IMR-90 (cell line): ENCODE results near the gene CD300LD. TPM values are rescaled to one million over a fixed set of nuclear protein-coding genes. Genes with fewer than 3 reads are reported as not detected.

Experiments used
- ATAC-seq: fragments of 200-7000 bp; cut with Tn5 transposase; 2 replicates; pipeline ENCODE4 v1.9.1; 2020; ENCODE audit warnings: low read depth, mild to moderate bottlenecking, moderate library complexity
- BruUV-seq: library from RNA; stranded (reverse); fragments of 400-500 nt; replicated peaks from 2 replicates; lab custom pipeline; 2021; lab: Mats Ljungman, UMichigan
- CTCF ChIA-PET: fragments of 300-600 bp; formaldehyde crosslinking; extraction: SDS; loops from one replicate; lab custom pipeline; 2021; ENCODE audit warnings: antibody characterized with exemption; lab: Yijun Ruan, JAX
- POLR2A ChIA-PET: fragments of 300-600 bp; sonication (Branson Sonifier 250); formaldehyde crosslinking; loops from one replicate; lab custom pipeline; 2022; ENCODE audit warnings: antibody characterized with exemption; ENCODE audit not compliant: unreplicated experiment; lab: Charles Lee
- DNase-seq: peaks from one replicate; pipeline ENCODE4 v3.0.0; 2013
- H2AFZ ChIP-seq: replicated peaks from 2 replicates; pipeline ENCODE3; 2013; ENCODE audit warnings: low read length, mild to moderate bottlenecking; ENCODE audit not compliant: poor library complexity
- H2AK5ac ChIP-seq: 2 replicates; pipeline ENCODE4 v1.6.1; 2013; ENCODE audit warnings: low read depth, low read length, inconsistent platforms
- H2AK9ac ChIP-seq: replicated peaks from 2 replicates; pipeline ENCODE3; 2013; ENCODE audit warnings: mild to moderate bottlenecking, low read depth, low read length, moderate library complexity; ENCODE audit not compliant: poor library complexity
- H2BK120ac ChIP-seq: 2 replicates; pipeline ENCODE4 v1.6.1; 2013; ENCODE audit warnings: low read depth, low read length, inconsistent platforms
- H2BK15ac ChIP-seq: 3 replicates; pipeline ENCODE4 v1.6.1; 2013; ENCODE audit warnings: low read depth, low read length, inconsistent platforms
- H2BK20ac ChIP-seq: 2 replicates; pipeline ENCODE4 v1.6.1; 2013; ENCODE audit warnings: low read depth, mild to moderate bottlenecking, inconsistent platforms, low read length, moderate library complexity
- H2BK5ac ChIP-seq: 2 replicates; pipeline ENCODE4 v1.6.1; 2013; ENCODE audit warnings: mild to moderate bottlenecking, low read depth, low read length, inconsistent platforms; ENCODE audit not compliant: poor library complexity, severe bottlenecking
- H3K14ac ChIP-seq: replicated peaks from 2 replicates; pipeline ENCODE4 v1.6.1; 2013; ENCODE audit warnings: low read depth, low read length, inconsistent platforms
- H3K18ac ChIP-seq: 2 replicates; pipeline ENCODE4 v1.6.1; 2013; ENCODE audit warnings: low read depth, low read length, control low read depth
- H3K23ac ChIP-seq: 2 replicates; pipeline ENCODE4 v1.6.1; 2013; ENCODE audit warnings: low read depth, low read length, inconsistent platforms
- H3K27ac ChIP-seq: 2 replicates; pipeline ENCODE4 v1.5.1; 2013; ENCODE audit warnings: mild to moderate bottlenecking, control low read depth, low read length; ENCODE audit not compliant: insufficient read depth
- H3K27me3 ChIP-seq: 2 replicates; pipeline ENCODE4 v1.6.1; 2013; ENCODE audit warnings: low read length; ENCODE audit not compliant: control insufficient read depth, insufficient read depth
- H3K36me3 ChIP-seq: 2 replicates; pipeline ENCODE4 v1.6.1; 2013; ENCODE audit warnings: low read length, mixed read lengths; ENCODE audit not compliant: control insufficient read depth, insufficient read depth
- H3K4ac ChIP-seq: 2 replicates; pipeline ENCODE4 v1.6.1; 2013; ENCODE audit warnings: low read depth, low read length, inconsistent platforms
- H3K4me1 ChIP-seq: 2 replicates; pipeline ENCODE4 v1.6.1; 2013; ENCODE audit warnings: low read length, mixed read lengths; ENCODE audit not compliant: control insufficient read depth, insufficient read depth
- H3K4me2 ChIP-seq: 2 replicates; pipeline ENCODE4 v1.6.1; 2013; ENCODE audit warnings: low read depth, mild to moderate bottlenecking, control low read depth, low read length, moderate library complexity
- H3K4me3 ChIP-seq: 2 replicates; pipeline ENCODE4 v1.5.1; 2013; ENCODE audit warnings: low read depth, mild to moderate bottlenecking, control low read depth, low read length, moderate library complexity; ENCODE audit not compliant: insufficient read depth
- H3K56ac ChIP-seq: 2 replicates; pipeline ENCODE4 v1.6.1; 2013; ENCODE audit warnings: low read length, inconsistent platforms; ENCODE audit not compliant: insufficient read depth; ENCODE audit errors: extremely low read depth
- H3K79me1 ChIP-seq, 2 experiments: 2 replicates each; pipeline ENCODE4 v1.6.1; 2013; ENCODE audit warnings: low read length in 2 of 2, inconsistent platforms in 1 of 2, low read depth in 1 of 2
- H3K9ac ChIP-seq: 2 replicates; pipeline ENCODE4 v1.6.1; 2013; ENCODE audit warnings: low read depth, low read length, control low read depth
- H3K9me1 ChIP-seq: 2 replicates; pipeline ENCODE4 v1.6.1; 2013; ENCODE audit warnings: low read length, inconsistent platforms; ENCODE audit not compliant: insufficient read depth
- H3K9me3 ChIP-seq: 2 replicates; pipeline ENCODE4 v1.6.1; 2013; ENCODE audit warnings: low read length; ENCODE audit not compliant: control insufficient read depth, insufficient read depth
- H4K20me1 ChIP-seq: 2 replicates; pipeline ENCODE4 v1.6.1; 2013; ENCODE audit warnings: low read length, inconsistent platforms; ENCODE audit not compliant: insufficient read depth
- H4K5ac ChIP-seq: 2 replicates; pipeline ENCODE4 v1.6.1; 2013; ENCODE audit warnings: mild to moderate bottlenecking, low read depth, low read length, control low read depth
- H4K8ac ChIP-seq, 2 experiments: 2 replicates each; pipeline ENCODE4 v1.6.1; 2013; ENCODE audit warnings: low read depth in 2 of 2, low read length in 2 of 2, control low read depth in 1 of 2, inconsistent platforms in 1 of 2
- H4K91ac ChIP-seq: 2 replicates; pipeline ENCODE4 v1.6.1; 2013; ENCODE audit warnings: low read depth, low read length, inconsistent platforms; ENCODE audit not compliant: insufficient read depth
- BHLHE40 ChIP-seq: fragments of 150-350 bp; IDR thresholded peaks from 2 replicates; pipeline ENCODE4 v1.6.1; 2016; ENCODE audit warnings: mild to moderate bottlenecking, low read depth, low read length
- CEBPB ChIP-seq: IDR thresholded peaks from 2 replicates; pipeline ENCODE4 v1.6.1; 2012; ENCODE audit warnings: low read depth, low read length, improper control_type of control experiment
- CHD1 ChIP-seq: IDR thresholded peaks from 2 replicates; pipeline ENCODE4 v1.6.1; 2012; ENCODE audit warnings: low read depth, low read length, improper control_type of control experiment
- CTCF ChIP-seq: conservative IDR thresholded peaks from 2 replicates; pipeline ENCODE4 v1.5.1; 2012; ENCODE audit warnings: mild to moderate bottlenecking, low read depth, low read length, improper control_type of control experiment
- ELK1 ChIP-seq: fragments of 150-350 bp; IDR thresholded peaks from 2 replicates; pipeline ENCODE4 v1.6.1; 2016; ENCODE audit warnings: low read depth, mild to moderate bottlenecking, low read length, moderate library complexity, borderline replicate concordance
- FOS ChIP-seq: fragments of 150-350 bp; IDR thresholded peaks from 2 replicates; pipeline ENCODE4 v1.6.1; 2016; ENCODE audit warnings: low read depth, low read length
- NFE2L2 ChIP-seq: fragments of 150-350 bp; IDR thresholded peaks from 2 replicates; pipeline ENCODE4 v1.6.1; 2016; ENCODE audit warnings: low read depth, mild to moderate bottlenecking, low read length
- POLR2A ChIP-seq: IDR thresholded peaks from 2 replicates; pipeline ENCODE4 v1.6.1; 2012; ENCODE audit warnings: mild to moderate bottlenecking, low read depth, low read length
- RAD21 ChIP-seq: IDR thresholded peaks from 2 replicates; pipeline ENCODE4 v1.6.1; 2012; ENCODE audit warnings: low read length, improper control_type of control experiment
- RCOR1 ChIP-seq: IDR thresholded peaks from 2 replicates; pipeline ENCODE4 v1.6.1; 2012; ENCODE audit warnings: mild to moderate bottlenecking, low read length, improper control_type of control experiment; ENCODE audit not compliant: insufficient replicate concordance
- RFX5 ChIP-seq: IDR thresholded peaks from 2 replicates; pipeline ENCODE4 v1.8.0; 2012; ENCODE audit warnings: low read depth, mild to moderate bottlenecking, low read length, moderate library complexity
- SMC3 ChIP-seq: fragments of 150-350 bp; IDR thresholded peaks from 2 replicates; pipeline ENCODE4 v1.6.1; 2016; ENCODE audit warnings: low read depth, mild to moderate bottlenecking, antibody characterized with exemption, low read length, moderate library complexity
- WGBS, 2 experiments: methylation state at CpG; one replicate each; pipeline versions ENCODE4 v1.1.5 to v1.1.7; 2013; ENCODE audit warnings: missing lambda C conversion rate in 2 of 2; ENCODE audit not compliant: insufficient read length in 1 of 2; ENCODE audit errors: extremely low coverage in 2 of 2; 5-methylcytosine and 5-hydroxymethylcytosine counted together
- dilution Hi-C: fragments of 300-500 bp; cut with HindIII; formaldehyde crosslinking; loops from one replicate; pipeline ENCODE4 v1.14.3; 2018; ENCODE audit warnings: low sequenced_read_pairs; ENCODE audit not compliant: unreplicated experiment
- in situ Hi-C: fragments of 300-500 bp; cut with MboI; formaldehyde crosslinking; loops from 3 replicates; pipeline ENCODE4 v1.14.3; 2019; ENCODE audit warnings: low sequenced_read_pairs, inconsistent platforms, mixed read lengths
- intact Hi-C: fragments of 100-400 bp; cut with micrococcal nuclease; formaldehyde crosslinking; loops from 2 replicates; pipeline ENCODE4 v1.10.0; 2022
- polyA plus RNA-seq, 3 experiments: library from polyadenylated mRNA; depleted of rRNA; stranded (reverse); fragments of >200 nt; gene quantifications; 2 replicates each; pipeline ENCODE4 v1.2.3, GENCODE V29; 2012; ENCODE audit warnings: low replicate concordance in 1 of 3
- total RNA-seq: library from RNA; depleted of rRNA; stranded (reverse); fragments of >200 nt; gene quantifications from 2 replicates; pipeline ENCODE4 v1.2.3, GENCODE V29; 2012

CD300LD gene
- total and polyA plus RNA-seq, 2 of the 4 experiments (the other 2 are of a cell fraction) = not detected

DNA sequence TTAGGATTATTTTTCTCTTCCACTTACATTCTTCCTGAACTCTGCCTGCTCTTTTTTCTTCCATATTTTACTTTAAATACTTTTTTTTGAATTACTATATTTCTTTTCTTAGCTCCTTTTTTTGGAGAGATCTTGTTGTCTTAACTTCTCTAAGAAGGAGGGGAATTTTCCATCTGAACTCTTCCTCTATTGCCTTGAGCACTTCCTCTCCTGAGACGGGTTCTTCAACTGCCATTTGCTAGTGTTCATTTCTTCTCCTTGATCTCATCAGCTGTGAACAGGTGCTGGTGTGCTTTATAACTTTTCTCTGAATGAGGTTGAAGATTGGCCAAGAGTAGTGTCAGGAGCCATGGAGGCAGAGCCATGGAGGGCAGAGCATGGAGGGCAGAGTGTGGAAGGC, 15.1 kb upstream of the CD300LD start:
- WGBS, 2 experiments = no CpG with 5 or more reads among the region's 1 CpG
- no peak overlapping the region for H3K4ac ChIP-seq
- no peak overlapping the region for H3K18ac ChIP-seq
- no peak overlapping the region for H2AK5ac ChIP-seq
- H3K36me3 ChIP-seq = no peaks in the 10 kb centered on the region
- POLR2A ChIA-PET = no interaction called here
- no peak overlapping the region for H2BK5ac ChIP-seq
- peaks cover 9% of the 10 kb centered on the region for H3K9me3 ChIP-seq
- H4K91ac ChIP-seq = no peak overlapping the region
- BruUV-seq = no TSS peak
- H2BK20ac ChIP-seq = no peak overlapping the region
- H3K4me1 ChIP-seq = no peaks in the 10 kb centered on the region
- no peak overlapping the region for H3K23ac ChIP-seq
- H2AK9ac ChIP-seq = no peak overlapping the region
- H3K79me1 ChIP-seq = no peaks in the 10 kb centered on the region
- no peak overlapping the region for H3K14ac ChIP-seq
- H2BK15ac ChIP-seq = no peak overlapping the region
- intact Hi-C loops = no loop called here
- dilution Hi-C loops = no loop called here
- no peak overlapping the region for H3K9ac ChIP-seq
- H3K27ac ChIP-seq = no peak overlapping the region
- TF ChIP-seq RCOR1 = no peak
- TF ChIP-seq POLR2A = no peak
- no peak for TF ChIP-seq CEBPB
- no peak for TF ChIP-seq RFX5
- TF ChIP-seq BHLHE40 = no peak
- no peak for TF ChIP-seq FOS
- TF ChIP-seq SMC3 = no peak
- TF ChIP-seq ELK1 = no peak
- TF ChIP-seq NFE2L2 = no peak
- no peak for TF ChIP-seq CHD1
- TF ChIP-seq RAD21 = no peak
- TF ChIP-seq CTCF = no peak
- CTCF ChIA-PET = no interaction called here
- no peak overlapping the region for H3K4me3 ChIP-seq
- H3K27me3 ChIP-seq = no peaks in the 10 kb centered on the region
- no peak overlapping the region for H2AFZ ChIP-seq
- no peaks in the 10 kb centered on the region for H4K20me1 ChIP-seq
- no peaks in the 10 kb centered on the region for H3K9me1 ChIP-seq
- DNase-seq (no peak), ATAC-seq (no peak)
- in situ Hi-C loops = no loop called here
- H4K5ac ChIP-seq = no peak overlapping the region
- H4K8ac ChIP-seq = no peak overlapping the region
- no peak overlapping the region for H2BK120ac ChIP-seq
- H3K4me2 ChIP-seq = no peak overlapping the region
- no peak overlapping the region for H3K56ac ChIP-seq
